ENCODE data around the gene TEX28. TPM values are rescaled to one million over a fixed set of nuclear protein-coding genes. Genes with fewer than 3 reads are reported as not detected.
"Not testable (repeated sequence)": the region's sequence is repeated elsewhere in the genome, so short reads cannot be mapped to it uniquely, and the experiment has no call there.

Gene TEX28
- total RNA-seq, 1 donor from 2014 or later, result not detected

- TF ChIP-seq CTCF (IDR thresholded peaks at IDR 0.05; ENCODE audit: borderline replicate concordance), result no peak
- no peak for DNase-seq
Observed at GRCh38 chrX:154303476-154303875, 8.6 kb upstream of the TEX28 start.

DNA sequence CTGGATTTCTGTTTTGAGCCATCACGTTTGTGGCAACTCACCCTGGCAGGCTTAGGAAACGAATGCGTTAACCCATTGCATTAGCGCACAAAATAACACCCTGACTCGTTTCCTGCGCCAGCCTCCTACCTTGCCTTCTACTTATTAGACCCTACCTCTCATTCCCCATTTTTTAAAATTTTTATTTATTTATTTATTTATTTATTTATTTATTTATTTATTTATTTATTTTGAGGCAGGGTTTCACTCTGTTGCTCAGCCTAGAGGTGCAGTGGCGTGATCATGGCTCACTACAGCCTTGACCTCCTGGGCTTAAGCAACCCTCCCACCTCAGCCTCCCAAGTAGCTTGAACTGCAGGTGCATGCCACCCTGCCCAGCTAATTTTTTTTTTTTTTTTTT is 8.1 kb upstream of the TEX28 start:
- H3K4me1 ChIP-seq; H3K9me3 ChIP-seq (replicated peaks); DNase-seq; H3K27me3 ChIP-seq (ENCODE audit: low read depth); H3K36me3 ChIP-seq; intact Hi-C loops (cut with micrococcal nuclease); H3K4me3 ChIP-seq; H3K27ac ChIP-seq (replicated peaks): not testable (repeated sequence)

More at GRCh38 chrX:154303476-154303875, 8.6 kb upstream of the TEX28 start:
- Histone ChIP-seq H3K4me3 (no peak overlapping the region), H3K9me3 (replicated peaks) (no peaks in the 10 kb centered on the region), H3K27me3 (ENCODE audit: low read depth) (no peaks in the 10 kb centered on the region), H3K27ac (replicated peaks) (no peak overlapping the region), H3K36me3 (no peaks in the 10 kb centered on the region), H3K4me1 (peaks cover under 1% of the 10 kb centered on the region)
- intact Hi-C loops (cut with micrococcal nuclease), result no loop called here

- no peak for DNase-seq
- no peaks in the 10 kb centered on the region for H3K27me3 ChIP-seq (ENCODE audit: low read depth)
- no peak for TF ChIP-seq CTCF (IDR thresholded peaks at IDR 0.05; ENCODE audit: borderline replicate concordance)
- H3K4me1 ChIP-seq, result no peaks in the 10 kb centered on the region
- no peak overlapping the region for H3K4me3 ChIP-seq
- H3K36me3 ChIP-seq, result no peaks in the 10 kb centered on the region
- H3K9me3 ChIP-seq (replicated peaks), result no peaks in the 10 kb centered on the region
- intact Hi-C loops (cut with micrococcal nuclease), result no loop called here
- H3K27ac ChIP-seq (replicated peaks), result no peak overlapping the region
Observed at GRCh38 chrX:154300816-154301215, 5.9 kb upstream of the TEX28 start.

DNA sequence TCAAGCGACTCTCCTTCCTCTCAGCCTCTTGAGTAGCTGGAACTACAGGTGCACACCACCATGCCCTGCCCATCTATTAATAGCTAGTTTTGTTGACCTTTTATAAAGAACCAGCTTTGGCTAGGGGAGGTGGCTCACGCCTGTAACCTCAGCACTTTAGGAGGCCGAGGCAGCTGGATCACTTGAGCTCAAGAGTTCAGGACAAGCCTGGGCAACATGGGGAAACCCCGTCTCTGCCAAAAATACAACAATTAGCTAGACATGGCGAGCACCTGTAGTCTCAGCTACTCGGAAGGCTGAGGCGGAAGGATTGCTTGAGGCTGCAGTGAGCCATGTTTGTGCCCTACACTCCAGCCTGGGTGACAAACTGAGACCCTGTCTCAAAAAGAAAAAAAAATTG is 3.4 kb upstream of the TEX28 start:
- Histone ChIP-seq H3K27ac (replicated peaks) (no peak overlapping the region), H3K36me3 (no peaks in the 10 kb centered on the region), H3K9me3 (replicated peaks) (no peaks in the 10 kb centered on the region), H3K4me1 (no peaks in the 10 kb centered on the region), H3K27me3 (ENCODE audit: low read depth) (no peaks in the 10 kb centered on the region), H3K4me3 (no peak overlapping the region)
- no peak for TF ChIP-seq CTCF (IDR thresholded peaks at IDR 0.05; ENCODE audit: borderline replicate concordance)
- intact Hi-C loops (cut with micrococcal nuclease), result no loop called here
- DNase-seq, result no peak

GRCh38 chrX:154296731-154297130 is 1.8 kb upstream of the TEX28 start:
- no peak overlapping the region for H3K4me3 ChIP-seq
- no peaks in the 10 kb centered on the region for H3K4me1 ChIP-seq
- H3K27ac ChIP-seq (replicated peaks), result no peak overlapping the region
- DNase-seq, result no peak
- H3K9me3 ChIP-seq (replicated peaks), result no peaks in the 10 kb centered on the region
- no peak for TF ChIP-seq CTCF (IDR thresholded peaks at IDR 0.05; ENCODE audit: borderline replicate concordance)
- H3K27me3 ChIP-seq (ENCODE audit: low read depth), result no peaks in the 10 kb centered on the region
- no peaks in the 10 kb centered on the region for H3K36me3 ChIP-seq
- intact Hi-C loops (cut with micrococcal nuclease), result no loop called here

DNA sequence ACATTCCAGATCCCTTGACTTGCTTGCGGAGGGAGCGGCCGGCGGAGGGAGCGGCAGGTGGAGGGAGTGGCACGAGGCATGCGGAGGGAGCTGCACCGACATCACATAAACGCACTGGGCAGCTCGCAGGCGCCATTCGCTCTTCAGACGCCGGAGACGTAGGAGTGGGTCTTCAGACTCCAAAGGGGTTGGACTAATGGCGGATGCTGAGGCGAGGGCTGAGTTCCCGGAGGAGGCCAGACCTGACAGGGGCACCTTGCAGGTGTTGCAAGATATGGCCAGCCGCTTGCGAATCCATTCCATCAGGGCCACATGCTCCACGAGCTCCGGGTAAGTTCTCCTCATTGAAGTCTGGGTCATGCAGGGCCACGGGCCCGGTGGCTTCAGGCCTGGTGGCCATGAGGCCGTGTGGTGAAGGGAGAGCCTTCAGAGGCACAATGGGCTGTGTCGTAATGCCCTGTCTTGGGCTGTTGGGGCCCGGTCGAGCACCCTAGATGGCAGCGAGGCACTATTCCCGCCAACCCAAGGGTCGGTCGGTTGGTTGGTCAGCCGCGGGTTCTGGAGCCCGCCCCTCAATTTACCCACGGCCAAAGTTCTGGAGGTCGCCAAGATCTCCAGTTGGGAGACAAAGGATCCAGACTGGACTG is 863 bp upstream of the TEX28 start, which contains the start of gene TKTL1:
TKTL1 (plus strand) TSS at position 132 of the 647 bp plus-strand sequence; CDS start at position 197, 65 bp downstream.
- no peaks in the 10 kb centered on the region for H3K4me1 ChIP-seq
- intact Hi-C loops (cut with micrococcal nuclease), result no loop called here
- no peak for TF ChIP-seq CTCF (IDR thresholded peaks at IDR 0.05; ENCODE audit: borderline replicate concordance)
- no peak within 1 kb of the TSS for H3K27ac ChIP-seq (replicated peaks)
- no peak within 1 kb of the TSS for H3K4me3 ChIP-seq
- H3K27me3 ChIP-seq (ENCODE audit: low read depth), result no peaks in the 10 kb centered on the region
- H3K9me3 ChIP-seq (replicated peaks), result no peaks in the 10 kb centered on the region
- H3K36me3 ChIP-seq, result no peaks in the 10 kb centered on the region
- no peak for DNase-seq

GRCh38 chrX:154286406-154286805 is 8.5 kb downstream of the TEX28 start:
- H3K27ac ChIP-seq (replicated peaks); H3K9me3 ChIP-seq (replicated peaks); H3K4me1 ChIP-seq; H3K36me3 ChIP-seq; intact Hi-C loops (cut with micrococcal nuclease); H3K4me3 ChIP-seq; DNase-seq; H3K27me3 ChIP-seq (ENCODE audit: low read depth): not testable (repeated sequence)

DNA sequence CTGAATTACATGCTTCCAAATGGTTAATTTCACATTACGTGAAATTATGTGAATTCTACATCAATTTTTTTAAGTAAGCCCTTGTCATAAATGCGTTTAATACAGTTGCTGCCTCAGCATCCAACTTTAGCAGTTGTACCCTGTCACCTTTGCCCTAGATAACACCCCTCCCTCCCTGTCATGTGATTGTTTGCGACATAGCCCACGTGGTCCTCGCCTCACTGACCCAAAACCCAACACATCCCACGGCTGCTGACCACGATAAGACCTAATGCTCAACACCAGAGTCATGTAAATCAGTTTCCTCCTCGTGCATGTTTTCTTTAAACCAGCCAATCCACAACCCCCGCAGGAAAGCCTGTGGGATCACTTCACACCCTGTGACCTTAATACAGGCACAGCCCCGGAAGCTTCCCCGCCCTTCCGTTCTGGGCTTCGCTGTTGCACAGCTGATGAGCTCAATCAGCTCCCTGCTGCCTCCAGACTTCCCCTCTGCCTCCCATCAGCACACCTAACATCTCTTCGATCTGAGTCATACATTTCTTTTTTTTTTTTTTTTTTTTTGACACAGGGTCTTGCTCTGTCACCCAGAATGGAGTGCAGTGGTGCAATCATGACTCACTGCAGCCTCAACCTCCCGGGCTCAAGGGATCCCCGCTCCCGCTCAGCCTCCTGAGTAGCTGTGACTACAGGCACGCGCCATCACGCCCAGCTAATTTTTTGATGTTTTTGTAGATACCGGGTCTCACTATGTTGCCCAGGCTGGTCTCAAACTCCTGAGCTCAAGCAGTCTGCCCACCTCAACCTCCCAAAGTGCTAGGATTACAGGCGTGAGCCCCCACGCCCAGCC is 10.2 kb downstream of the TEX28 start:
- intact Hi-C loops (cut with micrococcal nuclease), result not testable (repeated sequence)

More for the DNA sequence above, 10.2 kb downstream of the TEX28 start:
- not testable (repeated sequence) for DNase-seq; H3K27ac ChIP-seq (replicated peaks); H3K36me3 ChIP-seq; H3K4me1 ChIP-seq; H3K4me3 ChIP-seq; H3K9me3 ChIP-seq (replicated peaks); H3K27me3 ChIP-seq (ENCODE audit: low read depth)

Data from left ventricle myocardium inferior (tissue), 1 donor.